WTC11 (cell line): ENCODE measurements around the gene GATD1. TPM values are rescaled to one million over a fixed set of nuclear protein-coding genes. Genes with fewer than 3 reads are reported as not detected.

Experiments
- ATAC-seq: fragments of 200-7000 bp; cut with Tn5 transposase; 2 replicates; pipeline ENCODE4 v1.10.0; 2021; ENCODE audit warnings: mild to moderate bottlenecking, moderate library complexity
- CTCF ChIA-PET: fragments of 300-600 bp; sonication (Branson Sonifier 250); formaldehyde crosslinking; loops from one replicate; lab custom pipeline; 2021; ENCODE audit warnings: antibody characterized with exemption; lab: Charles Lee
- POLR2A ChIA-PET: fragments of 350-600 bp; sonication (Branson Sonifier 250); formaldehyde crosslinking; loops from one replicate; lab custom pipeline; 2021; ENCODE audit warnings: antibody characterized with exemption; lab: Charles Lee
- DNase-seq: peaks from one replicate; pipeline ENCODE4 v3.0.0; 2021; ENCODE audit warnings: low spot score
- H3K27ac Mint-ChIP-seq: 2 replicates; pipeline ENCODE4 v1.8.0; 2021; ENCODE audit warnings: mixed read lengths
- H3K27me3 Mint-ChIP-seq: 2 replicates; pipeline ENCODE4 v1.8.0; 2021; ENCODE audit warnings: low read depth, mild to moderate bottlenecking, moderate library complexity, mixed read lengths
- H3K36me3 Mint-ChIP-seq: 2 replicates; pipeline ENCODE4 v1.8.0; 2021; ENCODE audit warnings: mixed read lengths
- H3K4me1 Mint-ChIP-seq: 2 replicates; pipeline ENCODE4 v1.8.0; 2022; ENCODE audit warnings: mixed read lengths
- H3K4me3 Mint-ChIP-seq: 2 replicates; pipeline ENCODE4 v1.8.0; 2021; ENCODE audit warnings: mild to moderate bottlenecking, moderate library complexity, mixed read lengths
- H3K9me3 Mint-ChIP-seq: 2 replicates; pipeline ENCODE4 v1.8.0; 2021; ENCODE audit warnings: mixed read lengths
- ARID4B ChIP-seq: sonication (generic); formaldehyde crosslinking; IDR thresholded peaks from 2 replicates; pipeline ENCODE4 v1.8.0; 2023; ENCODE audit warnings: missing genetic modification reagents, mild to moderate bottlenecking, borderline replicate concordance
- ATF2 ChIP-seq: sonication (generic); formaldehyde crosslinking; IDR thresholded peaks from 2 replicates; pipeline ENCODE4 v1.8.1; 2022; ENCODE audit warnings: low read depth, missing genetic modification reagents, borderline replicate concordance
- ELF4 ChIP-seq: sonication (generic); formaldehyde crosslinking; IDR thresholded peaks from 2 replicates; pipeline ENCODE4 v1.8.1; 2022; ENCODE audit warnings: low read depth, mild to moderate bottlenecking, moderate library complexity, missing genetic modification reagents
- ERG ChIP-seq: fragments of 250-450 bp; sonication (Bioruptor Pico); IDR thresholded peaks from 2 replicates; pipeline ENCODE4 v1.8.0; 2021; ENCODE audit warnings: mild to moderate bottlenecking
- HMGXB4 ChIP-seq: sonication (generic); formaldehyde crosslinking; IDR thresholded peaks from 2 replicates; pipeline ENCODE4 v1.8.1; 2023; ENCODE audit warnings: mild to moderate bottlenecking, moderate library complexity, missing genetic modification reagents
- MAX ChIP-seq: sonication (generic); formaldehyde crosslinking; IDR thresholded peaks from 2 replicates; pipeline ENCODE4 v1.8.0; 2022; ENCODE audit warnings: mild to moderate bottlenecking, missing genetic modification reagents
- MXD4 ChIP-seq: fragments of 250-450 bp; sonication (Bioruptor Pico); IDR thresholded peaks from 2 replicates; pipeline ENCODE4 v1.8.0; 2021; ENCODE audit warnings: mild to moderate bottlenecking, moderate library complexity, borderline replicate concordance
- NFE2L1 ChIP-seq: sonication (generic); formaldehyde crosslinking; IDR thresholded peaks from 2 replicates; pipeline ENCODE4 v1.8.1; 2023; ENCODE audit warnings: missing genetic modification reagents
- PRDM15 ChIP-seq: sonication (generic); formaldehyde crosslinking; IDR thresholded peaks from 2 replicates; pipeline ENCODE4 v1.8.0; 2022; ENCODE audit warnings: missing genetic modification reagents
- SMAD4 ChIP-seq: sonication (generic); formaldehyde crosslinking; IDR thresholded peaks from 2 replicates; pipeline ENCODE4 v1.8.0; 2022; ENCODE audit warnings: mild to moderate bottlenecking, missing genetic modification reagents
- total RNA-seq: library from RNA; stranded (reverse); gene quantifications from 3 replicates; pipeline ENCODE4 v1.2.3, GENCODE V29; 2021

GATD1 gene
- total RNA-seq, 1 experiment from 2014 or later = 87.6 TPM

- peak; percentile 49; the same call in 1 of the 2 replicates for TF ChIP-seq ARID4B (CRISPR knock-in tag)
- TF ChIP-seq MAX (CRISPR knock-in tag) = peak; percentile 55; the same call in 1 of the 2 replicates
- TF ChIP-seq MXD4 (CRISPR knock-in tag) = no peak
- no peak for TF ChIP-seq ELF4 (CRISPR knock-in tag)
- TF ChIP-seq PRDM15 = 0 out of 2 replicates have a peak, but pooled peaks have one; percentile 23
- TF ChIP-seq ERG (CRISPR knock-in tag) = no peak
- TF ChIP-seq HMGXB4 = 0 out of 2 replicates have a peak, but pooled peaks have one; percentile 6
- no peak for TF ChIP-seq NFE2L1 (CRISPR knock-in tag)
These were observed 563 bp downstream of the GATD1 start (continued) for GRCh38 chr11:776561-777287.

GRCh38 chr11:776263-776560 lies 1.1 kb downstream of the GATD1 start:
- H3K4me1 Mint-ChIP-seq = peaks cover 19% of the 10 kb centered on the region
- CTCF ChIA-PET = interaction anchor here (0.8 to 2.3 kb wide), 9 partner anchors 10 to 80 kb away, joined by 3 to 12 read pairs (median 6); partner anchors contain the start of genes CEND1 and TMEM80
- TF ChIP-seq ATF2 (CRISPR knock-in tag) (no peak), SMAD4 (no peak)
- no peaks in the 10 kb centered on the region for H3K9me3 Mint-ChIP-seq
- H3K36me3 Mint-ChIP-seq = peaks cover 9% of the 10 kb centered on the region; the same call in 1 of the 2 replicates
- POLR2A ChIA-PET = interaction anchor here (1.2 to 2.3 kb wide), 4 partner anchors 12 to 211 kb away, joined by 3 to 10 read pairs (median 4); no protein-coding TSS in a partner anchor
- H3K27me3 Mint-ChIP-seq = no peaks in the 10 kb centered on the region
- ATAC-seq (no peak), DNase-seq (no peak)
- peak overlapping the region; percentile 88 for H3K4me3 Mint-ChIP-seq
- H3K27ac Mint-ChIP-seq = peak overlapping the region; percentile 83
